ENCODE measurements around the gene CASK.

- no peak for TF ChIP-seq REST (IDR thresholded peaks at IDR 0.05; ENCODE audit: insufficient read depth in 1 of 2, low read depth in 2 of 2, low read length in 1 of 2)
- TF ChIP-seq CTCF (IDR thresholded peaks at IDR 0.05) = no peak
- no peak for TF ChIP-seq TCF7L2 (IDR thresholded peaks at IDR 0.05; ENCODE audit: low read depth, low read length)
Observed at GRCh38 chrX:41616255-41616654, 307.1 kb downstream of the CASK start.

Measured in Panc1 (cell line).